A673 (cell line): ENCODE data around the gene POMC.

Experiments
- EZH2 ChIP-seq: fragments of 200-600 bp; sonication (generic); IDR thresholded peaks from 2 replicates; pipeline ENCODE4 v1.6.1; 2017; ENCODE audit warnings: borderline replicate concordance, low read depth, mild to moderate bottlenecking, mixed read lengths, antibody characterized with exemption, low read length; ENCODE audit not compliant: poor library complexity, severe bottlenecking
- TF ChIP-seq, protein P1 (sequence below): fragments of 300-800, 200-600 bp; sonication (generic); conservative IDR thresholded peaks from 2 replicates; pipeline ENCODE4 v1.5.1; 2017; ENCODE audit warnings: low read depth, mild to moderate bottlenecking, antibody characterized with exemption, low read length, moderate library complexity, mixed read lengths

DNA sequence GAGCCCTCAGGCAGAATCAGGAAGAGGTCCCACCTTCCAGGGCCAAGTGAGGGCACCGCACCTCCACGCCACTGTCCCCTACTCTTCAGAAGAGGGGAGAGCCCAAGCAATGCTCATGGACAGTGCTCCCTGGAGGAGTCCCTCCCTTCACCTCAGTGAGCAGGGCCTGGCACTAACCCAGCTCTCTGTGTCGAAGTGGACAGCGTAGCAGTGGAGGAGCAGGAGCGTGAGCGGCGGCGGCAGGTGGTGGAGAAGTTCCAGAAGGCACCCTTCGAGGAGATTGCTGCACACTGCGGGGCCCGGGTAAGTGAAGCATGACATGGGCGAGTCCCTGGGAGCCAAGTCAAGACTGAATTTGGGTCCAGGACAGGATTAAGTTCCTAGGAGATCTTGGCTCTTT, 16.7 kb downstream of the POMC start:
- TF ChIP-seq, protein P1, sequence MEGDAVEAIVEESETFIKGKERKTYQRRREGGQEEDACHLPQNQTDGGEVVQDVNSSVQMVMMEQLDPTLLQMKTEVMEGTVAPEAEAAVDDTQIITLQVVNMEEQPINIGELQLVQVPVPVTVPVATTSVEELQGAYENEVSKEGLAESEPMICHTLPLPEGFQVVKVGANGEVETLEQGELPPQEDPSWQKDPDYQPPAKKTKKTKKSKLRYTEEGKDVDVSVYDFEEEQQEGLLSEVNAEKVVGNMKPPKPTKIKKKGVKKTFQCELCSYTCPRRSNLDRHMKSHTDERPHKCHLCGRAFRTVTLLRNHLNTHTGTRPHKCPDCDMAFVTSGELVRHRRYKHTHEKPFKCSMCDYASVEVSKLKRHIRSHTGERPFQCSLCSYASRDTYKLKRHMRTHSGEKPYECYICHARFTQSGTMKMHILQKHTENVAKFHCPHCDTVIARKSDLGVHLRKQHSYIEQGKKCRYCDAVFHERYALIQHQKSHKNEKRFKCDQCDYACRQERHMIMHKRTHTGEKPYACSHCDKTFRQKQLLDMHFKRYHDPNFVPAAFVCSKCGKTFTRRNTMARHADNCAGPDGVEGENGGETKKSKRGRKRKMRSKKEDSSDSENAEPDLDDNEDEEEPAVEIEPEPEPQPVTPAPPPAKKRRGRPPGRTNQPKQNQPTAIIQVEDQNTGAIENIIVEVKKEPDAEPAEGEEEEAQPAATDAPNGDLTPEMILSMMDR: no peak
- no peak for TF ChIP-seq EZH2
